Left ventricle myocardium superior (tissue), 1 donor: ENCODE data around the gene PDS5A. TPM values are rescaled to one million over a fixed set of nuclear protein-coding genes. Genes with fewer than 3 reads are reported as not detected.
"Not testable (repeated sequence)": the region's sequence is repeated elsewhere in the genome, so short reads cannot be mapped to it uniquely, and the experiment has no call there.

ENCODE experiments used
- ATAC-seq: fragments of 200-7000 bp; cut with Tn5 transposase; one replicate; pipeline ENCODE4 v1.9.1; 2020; ENCODE audit warnings: mild to moderate bottlenecking, moderate library complexity
- DNase-seq: peaks from one replicate; pipeline ENCODE4 v3.0.0-alpha.2; 2020
- intact Hi-C: fragments of 100-400 bp; cut with micrococcal nuclease; formaldehyde crosslinking; loops from one replicate; pipeline ENCODE4 v1.11.0; 2022
- total RNA-seq: library from RNA; stranded (reverse); fragmentation: NEBNext Ultra II Directional; extraction: Animal tissue kit (Norgen Biotek cat#: 25700); gene quantifications from one replicate; pipeline ENCODE4 v1.2.1, GENCODE V29; 2021
- donor health status: DM: no; HTN: yes; CAD: no; lungs with severe emphysema.

The PDS5A gene
- total RNA-seq, 1 donor from 2014 or later, result 34.8 TPM

DNA sequence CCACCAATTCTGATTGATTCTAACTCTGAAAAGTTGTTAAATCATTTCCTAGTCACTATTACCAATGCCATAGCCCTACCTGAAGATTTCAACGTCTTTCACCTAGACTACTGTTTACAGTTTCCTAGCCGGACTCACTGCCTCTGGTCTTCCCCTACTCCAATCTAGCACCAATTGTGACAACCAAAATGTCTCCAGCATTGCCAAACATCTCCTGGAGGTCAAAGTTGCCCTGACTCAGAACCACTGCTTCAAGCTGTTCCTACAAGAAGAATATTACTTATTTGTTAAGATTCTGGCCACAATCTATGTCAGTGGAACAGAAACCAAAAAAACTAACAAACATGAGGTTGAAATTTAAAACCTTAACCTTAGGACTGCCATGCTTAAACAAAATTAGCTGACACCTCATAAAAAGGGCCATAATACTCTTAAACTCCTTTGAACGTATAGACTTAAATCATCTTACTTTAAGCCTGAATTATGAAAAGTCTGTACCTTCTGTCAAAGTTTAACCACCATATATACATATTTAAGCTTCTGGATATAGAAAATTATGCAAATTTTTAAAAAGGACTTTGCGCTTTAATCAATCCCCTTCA, 2.1 kb downstream of the PDS5A start:
- no peak for ATAC-seq
- intact Hi-C loops, result loop anchor here (5.0 kb wide), 1 partner anchor 278 kb away; the partner anchor contains the start of gene UBE2K
- DNase-seq, result no peak

DNA sequence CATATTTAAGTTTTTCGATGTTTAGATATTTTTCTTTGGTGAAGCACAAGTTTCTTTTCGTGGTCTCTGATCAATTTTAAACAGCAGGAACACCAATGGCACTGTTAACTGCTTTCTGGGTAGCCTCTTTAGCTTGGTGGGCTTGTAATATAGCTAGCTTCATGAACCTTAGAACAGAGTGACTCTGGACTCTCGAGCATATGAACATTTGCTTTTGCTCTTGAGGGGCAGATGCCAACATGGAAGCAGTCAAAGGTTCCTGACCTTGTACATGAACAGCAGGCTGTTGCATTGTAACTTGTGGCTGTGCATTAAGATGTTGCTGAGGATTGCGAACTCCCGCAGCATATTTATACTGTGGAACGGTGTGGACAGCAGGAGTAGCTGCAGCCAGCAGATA, 4.7 kb downstream of the PDS5A start:
- DNase-seq, intact Hi-C loops, ATAC-seq: not testable (repeated sequence)

DNA sequence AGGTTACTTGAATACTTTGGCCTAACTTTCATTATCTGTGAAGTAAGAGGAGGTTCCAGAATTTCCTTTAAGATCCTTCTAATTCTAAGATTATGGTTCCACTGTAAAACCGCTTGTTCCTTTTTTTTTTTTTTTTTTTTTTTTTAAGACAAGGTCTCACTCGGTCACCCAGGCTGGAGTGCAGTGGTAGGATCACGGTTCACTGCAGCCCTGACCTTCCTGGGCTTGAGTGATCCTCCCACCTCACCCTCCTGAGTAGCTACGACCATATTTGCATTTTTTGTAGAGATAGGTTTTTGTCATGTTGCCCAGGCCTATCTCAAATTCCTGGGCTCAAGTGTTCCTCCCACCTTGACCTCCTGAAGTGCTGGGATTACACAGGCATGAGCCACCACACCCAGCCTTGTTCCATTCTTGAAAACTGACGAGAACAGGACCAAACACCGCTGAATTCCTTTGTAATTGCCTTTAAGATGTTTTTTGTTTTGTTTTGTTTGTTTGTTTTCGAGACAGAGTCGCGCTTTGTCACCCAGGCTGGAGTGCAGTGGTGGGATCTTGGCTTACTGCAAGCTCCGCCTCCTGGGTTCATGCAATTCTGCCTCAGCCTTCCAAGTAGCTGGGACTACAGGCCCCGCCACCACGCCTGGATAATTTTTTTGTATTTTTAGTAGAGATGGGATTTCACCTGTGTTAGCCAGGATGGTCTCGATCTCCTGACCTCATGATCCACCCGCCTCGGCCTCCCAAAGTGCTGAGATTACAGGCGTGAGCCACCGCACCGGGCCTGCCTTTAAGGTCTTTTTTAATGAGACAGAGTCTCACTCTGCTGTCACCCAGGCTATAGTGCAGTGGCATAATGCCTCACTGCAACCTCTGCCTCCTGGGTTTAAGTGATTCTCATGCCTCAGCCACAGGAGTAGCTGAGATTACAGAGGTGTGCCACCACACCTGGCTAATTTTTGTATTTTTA, 6.8 kb downstream of the PDS5A start:
- ATAC-seq (peak; percentile 53), DNase-seq (no peak)
- intact Hi-C loops, result no loop called here

DNA sequence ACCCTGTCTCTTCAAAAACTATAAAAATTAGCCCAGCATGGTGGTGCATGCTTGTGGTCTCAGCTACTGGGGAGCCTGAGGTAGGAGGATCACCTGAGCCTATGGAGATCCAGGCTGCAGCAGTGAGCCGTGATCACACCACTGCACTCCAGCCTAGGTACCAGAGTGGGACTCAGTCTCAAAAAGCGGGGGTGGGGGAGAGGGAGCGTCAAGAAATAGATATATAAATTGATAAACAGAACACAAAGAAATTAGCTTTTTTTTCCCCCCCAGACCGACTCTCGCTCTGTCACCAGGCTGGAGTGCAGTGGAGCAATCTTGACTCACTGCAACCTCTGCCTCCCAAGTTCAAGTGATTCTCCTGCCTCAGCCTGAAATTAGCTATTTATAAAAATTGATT, 14.1 kb downstream of the PDS5A start:
- intact Hi-C loops, result no loop called here
- DNase-seq, result no peak

DNA sequence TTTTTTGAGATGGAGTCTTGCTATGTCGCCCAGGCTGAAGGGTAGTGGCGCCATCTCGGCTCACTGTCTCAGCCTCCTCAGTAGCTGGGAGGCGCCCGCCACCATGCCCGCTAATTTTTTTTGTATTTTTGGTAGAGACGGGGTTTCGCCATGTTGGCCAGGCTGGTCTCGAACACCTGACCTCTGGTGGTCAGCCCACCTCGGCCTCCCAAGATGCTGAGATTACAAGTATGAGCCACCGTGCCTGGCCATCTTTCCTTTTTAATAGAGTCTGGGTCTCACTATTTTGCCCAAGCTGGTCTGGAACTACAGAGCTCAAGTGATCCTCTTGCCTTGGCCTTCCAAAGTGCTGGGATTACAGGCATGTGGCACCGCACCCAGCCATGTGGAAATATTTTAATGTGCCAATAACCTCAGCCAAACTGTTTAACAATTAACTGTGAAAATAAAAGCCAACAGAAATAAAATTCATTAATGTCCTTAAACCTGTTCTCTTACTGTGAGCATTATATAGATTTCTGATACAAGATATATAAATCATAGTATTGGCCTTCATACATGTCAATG, 16.3 kb downstream of the PDS5A start:
- intact Hi-C loops, result no loop called here
- DNase-seq (no peak), ATAC-seq (no peak)

More for the DNA sequence above, 14.1 kb downstream of the PDS5A start:
- ATAC-seq, result no peak

DNA sequence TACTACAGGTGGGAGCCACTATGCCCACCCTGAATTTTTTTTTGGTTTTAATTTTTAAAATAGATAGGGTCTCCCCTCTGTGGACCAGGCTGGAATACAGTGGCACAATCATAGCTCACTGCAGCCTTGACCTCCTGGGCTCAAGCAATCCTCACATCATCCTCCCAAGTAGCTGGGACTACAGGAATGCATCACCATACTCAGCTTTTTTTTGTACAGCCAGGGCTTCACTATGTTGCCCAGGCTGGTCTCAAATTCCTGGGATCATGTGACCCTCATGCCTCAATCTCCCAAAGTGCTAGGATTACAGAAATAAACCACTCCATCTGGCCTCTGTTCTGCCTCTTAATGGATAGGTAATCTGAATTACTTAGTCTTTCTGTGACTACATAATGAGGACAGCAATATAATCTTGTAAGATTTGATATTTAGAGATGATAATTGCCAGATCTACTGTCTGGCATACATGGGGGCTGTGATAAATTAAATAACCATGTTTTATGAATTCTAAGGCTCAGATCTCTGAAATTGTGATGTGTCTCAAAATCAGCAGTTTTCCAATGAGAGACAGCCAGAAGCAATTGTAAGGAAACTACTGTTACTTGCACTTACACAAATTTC, 26.7 kb downstream of the PDS5A start:
- intact Hi-C loops, result no loop called here
- no peak for ATAC-seq
- no peak for DNase-seq

DNA sequence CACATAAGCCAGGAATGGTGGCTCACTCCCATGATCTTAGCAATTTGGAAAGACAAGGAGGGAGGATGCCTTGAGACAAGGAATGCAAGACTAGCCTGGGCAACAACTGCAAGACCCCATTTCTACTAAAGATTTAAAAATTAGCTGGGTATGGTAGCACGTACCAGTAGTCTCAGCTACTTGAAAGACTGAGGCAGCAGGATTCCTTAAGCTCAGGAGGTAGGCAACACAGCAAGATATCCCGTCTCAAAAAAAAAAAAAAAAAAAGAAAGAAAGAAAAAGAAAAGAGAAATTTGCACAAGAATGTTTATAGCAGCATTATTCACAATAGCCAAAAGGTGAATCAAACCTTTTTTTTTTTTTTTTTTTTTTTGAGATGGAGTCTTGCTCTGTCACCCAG, 29.7 kb downstream of the PDS5A start:
- DNase-seq, result no peak
- intact Hi-C loops, result no loop called here
- ATAC-seq, result no peak

DNA sequence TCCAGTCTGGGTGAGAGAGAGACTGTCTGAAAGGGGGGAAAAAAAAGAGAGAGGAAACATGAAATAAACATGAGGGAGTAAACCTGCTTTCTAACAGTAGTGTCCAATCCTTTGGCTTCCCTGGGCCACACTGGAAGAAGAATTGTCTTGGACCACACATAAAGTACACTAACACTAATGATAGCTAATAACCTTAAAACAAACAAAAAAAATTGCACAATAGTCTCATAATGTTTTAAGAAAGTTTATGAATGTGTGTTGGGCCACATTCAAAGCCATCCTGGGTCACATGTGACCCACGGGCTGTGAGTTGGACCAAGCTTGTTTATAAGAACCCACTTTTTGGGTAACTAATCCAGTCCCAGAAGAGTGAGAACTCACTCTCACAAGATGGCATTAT, 30.3 kb downstream of the PDS5A start:
- DNase-seq (no peak), ATAC-seq (no peak)
- intact Hi-C loops, result no loop called here

DNA sequence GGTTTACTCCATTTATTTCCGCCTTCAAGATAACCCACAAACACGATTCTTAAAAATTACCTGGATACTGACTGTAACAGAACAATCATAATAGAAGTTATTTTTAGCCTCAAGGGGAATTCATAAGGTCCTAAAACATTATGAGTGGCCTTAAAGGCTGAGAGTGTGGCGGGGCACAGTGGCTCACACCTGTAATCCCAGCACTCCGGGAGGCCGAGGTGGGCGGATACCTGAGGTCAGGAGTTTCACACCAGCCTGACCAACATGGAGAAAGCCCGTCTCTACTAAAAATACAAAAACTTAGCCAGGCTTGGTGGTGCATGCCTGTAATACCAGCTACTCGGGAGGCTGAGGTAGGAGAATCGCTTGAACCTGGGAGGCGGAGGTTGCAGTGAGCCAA, 33.5 kb downstream of the PDS5A start:
- DNase-seq, intact Hi-C loops, ATAC-seq: not testable (repeated sequence)

DNA sequence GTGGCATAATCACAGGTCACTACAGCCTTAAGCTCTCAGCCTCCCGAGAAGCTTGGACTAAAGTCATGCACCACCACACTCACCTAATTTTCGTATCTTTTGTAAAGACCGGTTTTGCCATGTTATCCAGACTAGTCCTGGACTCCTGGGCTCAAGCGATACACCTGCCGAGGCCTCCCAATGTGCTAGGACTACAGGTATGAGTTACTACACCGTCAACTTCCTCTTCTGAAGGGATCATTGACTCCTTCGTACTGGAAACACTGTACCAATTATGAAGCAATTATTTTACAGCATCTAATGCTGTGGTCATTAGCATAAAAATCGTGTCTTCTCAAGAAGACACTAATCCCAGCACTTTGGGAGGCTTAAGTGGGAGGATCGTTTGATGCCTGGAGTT, 35.2 kb downstream of the PDS5A start:
- ATAC-seq, result no peak
- intact Hi-C loops, result no loop called here
- no peak for DNase-seq

DNA sequence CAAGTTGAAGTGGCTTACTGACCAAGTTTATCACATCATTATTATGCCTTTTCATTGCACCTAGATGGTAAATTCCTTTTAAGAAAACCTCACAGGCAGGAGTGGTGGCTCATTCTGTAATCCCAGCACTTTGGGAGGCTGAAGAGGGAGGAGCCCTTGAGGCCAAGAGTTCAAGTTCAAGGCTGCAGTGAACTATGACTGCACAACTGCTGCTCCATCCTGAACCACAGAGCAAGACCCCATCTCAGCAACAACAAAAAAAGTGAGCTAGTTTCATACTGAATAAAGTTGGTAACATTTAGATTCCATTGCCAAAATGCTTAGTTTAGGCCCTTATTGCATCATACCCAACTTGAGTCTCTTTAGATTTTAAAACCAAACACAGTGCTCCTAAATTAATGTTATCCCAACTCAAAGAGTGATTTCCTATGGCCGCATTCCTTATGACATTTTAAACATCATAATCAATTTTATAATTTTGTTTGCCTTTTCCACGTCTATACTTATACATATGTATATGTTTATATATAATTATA, 36.0 kb downstream of the PDS5A start:
- DNase-seq (no peak), ATAC-seq (no peak)
- intact Hi-C loops, result no loop called here

DNA sequence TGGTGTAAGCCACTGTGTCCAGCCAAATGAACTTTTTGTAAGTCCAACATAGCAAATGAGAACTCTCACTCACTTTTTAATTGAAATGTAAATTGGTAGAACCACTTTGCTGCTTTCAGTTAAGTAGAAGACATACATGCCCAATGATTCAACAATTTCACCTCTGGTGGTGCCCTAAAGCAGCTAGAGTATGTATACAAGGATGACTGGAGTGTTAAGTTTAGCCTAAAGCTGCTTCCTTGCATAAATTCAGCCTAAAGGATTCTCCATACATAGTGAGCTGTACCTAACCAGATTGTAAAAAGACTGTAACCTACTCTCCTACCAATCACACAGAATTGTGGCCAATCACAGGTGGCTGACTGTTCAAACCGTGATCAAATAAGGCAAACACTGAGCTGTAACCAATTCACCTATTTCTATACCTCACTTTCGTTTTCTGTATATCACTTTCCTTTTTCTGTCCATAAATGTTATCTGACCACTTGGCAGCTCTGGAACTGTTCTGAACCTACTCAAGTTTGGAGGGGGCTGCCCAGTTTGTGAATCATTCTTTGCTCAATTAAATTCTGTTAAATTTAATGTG, 39.9 kb downstream of the PDS5A start:
- intact Hi-C loops, result no loop called here
- DNase-seq, result no peak
- ATAC-seq, result no peak

DNA sequence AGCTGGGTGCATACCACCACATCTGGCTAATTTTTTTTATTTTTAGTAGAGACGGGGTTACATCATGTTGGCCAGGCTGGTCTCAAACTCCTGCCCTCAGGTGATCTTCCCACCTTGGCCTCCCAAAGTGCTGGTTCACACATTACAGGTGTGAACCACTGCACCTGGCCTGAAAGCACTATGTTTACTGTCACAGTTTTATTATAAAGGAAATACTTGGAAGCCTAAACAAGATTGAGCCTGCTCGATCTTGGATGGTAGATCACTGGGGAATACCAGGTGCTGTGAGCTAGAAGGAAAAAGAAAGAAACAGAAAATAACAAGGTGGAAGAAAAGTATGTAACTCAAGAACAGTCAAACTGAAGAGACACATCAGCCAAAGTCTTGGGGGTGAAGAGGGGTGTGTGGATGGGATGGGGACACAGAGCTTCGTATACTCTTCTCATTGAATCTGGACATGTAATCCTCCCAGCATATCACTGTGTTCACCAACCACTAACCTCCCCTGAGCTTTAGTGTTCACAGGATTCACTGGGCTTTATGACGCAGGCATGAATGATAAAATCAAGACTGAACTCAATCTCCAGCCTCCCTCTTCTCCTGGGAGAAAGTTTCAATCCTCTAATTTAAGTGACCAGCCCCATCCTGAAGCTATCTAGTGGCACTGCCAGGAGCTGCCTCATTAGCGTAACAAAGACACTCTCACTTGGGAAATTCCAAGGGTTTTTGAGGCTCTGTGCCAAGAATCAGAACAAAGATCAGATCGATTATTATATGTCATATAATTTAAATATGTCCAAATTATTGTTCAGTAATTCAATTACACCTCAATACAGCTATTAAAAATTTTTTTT, 40.9 kb downstream of the PDS5A start:
- intact Hi-C loops, result no loop called here
- DNase-seq (no peak), ATAC-seq (no peak)

DNA sequence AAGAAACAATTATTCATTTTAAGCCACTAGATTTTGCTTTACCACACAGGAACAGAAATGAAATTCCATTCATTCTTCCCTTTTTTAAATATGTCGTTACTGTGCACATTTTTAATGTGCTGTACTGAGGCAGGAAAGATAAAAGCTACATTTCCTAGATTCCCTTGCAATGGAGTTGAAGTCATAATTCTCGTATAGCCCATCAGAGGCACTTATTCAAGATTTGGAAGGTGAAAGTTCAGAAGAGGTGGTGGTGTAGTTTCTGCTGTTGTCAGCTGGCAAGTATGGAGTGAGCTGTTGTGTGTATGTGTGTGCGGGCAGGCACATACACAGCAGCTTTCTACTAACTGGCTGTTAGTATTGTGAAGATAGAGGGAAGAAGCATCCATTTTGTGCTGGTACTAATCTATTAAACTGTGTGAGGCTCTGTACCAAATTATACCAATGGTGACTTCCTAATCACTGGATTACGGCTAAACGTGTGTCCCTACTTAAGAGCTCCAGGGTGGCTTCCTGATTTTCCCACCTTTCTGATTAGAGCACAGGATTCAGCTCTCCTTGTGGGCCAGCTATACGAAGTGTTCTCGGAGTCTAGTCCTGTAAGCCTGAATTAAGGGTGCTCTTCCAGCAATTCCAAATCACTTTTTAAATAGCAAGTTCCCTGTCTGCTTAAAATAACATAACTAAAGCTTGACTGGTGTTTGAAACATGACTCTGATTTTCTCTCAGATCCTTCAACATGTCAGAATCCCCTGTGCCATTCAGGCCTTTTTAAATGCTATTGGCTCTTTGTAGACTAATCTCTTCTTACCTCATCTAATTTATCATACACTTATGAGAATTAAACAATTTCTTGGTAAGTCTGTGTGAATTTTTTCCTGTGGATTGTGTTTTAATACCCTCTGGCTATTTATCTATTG, 43.8 kb downstream of the PDS5A start:
- DNase-seq (no peak), ATAC-seq (peak; percentile 43)
- intact Hi-C loops, result no loop called here

DNA sequence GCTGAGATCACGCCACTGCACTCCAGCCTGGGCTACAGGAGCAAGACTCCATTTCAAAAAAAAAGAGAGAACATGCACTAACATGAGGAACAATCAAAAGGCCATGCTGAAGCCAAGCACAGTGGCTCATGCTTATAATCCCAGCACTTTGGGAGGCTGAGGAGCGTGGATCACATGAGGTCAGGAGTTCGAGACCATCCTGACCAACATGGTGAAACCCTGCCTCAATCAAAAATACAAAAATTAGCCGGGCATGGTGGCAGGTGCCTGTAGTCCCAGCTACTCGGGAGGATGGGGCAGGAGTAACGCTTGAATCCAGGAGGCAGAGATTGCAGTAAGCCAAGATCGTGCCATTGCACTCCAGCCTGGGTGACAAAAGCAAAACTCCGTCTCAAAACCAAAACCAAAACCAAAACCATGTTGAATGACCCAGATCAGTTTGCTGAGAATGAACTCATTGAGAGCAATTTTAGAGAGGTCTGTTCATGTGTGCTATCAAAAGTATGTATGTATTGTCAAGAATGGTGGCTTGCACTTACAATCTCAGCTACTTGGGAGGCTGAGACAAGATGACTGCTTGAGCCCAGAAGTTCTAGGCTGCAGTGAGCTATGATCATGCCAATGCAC, 44.8 kb downstream of the PDS5A start:
- DNase-seq (no peak), ATAC-seq (no peak)
- intact Hi-C loops, result no loop called here

DNA sequence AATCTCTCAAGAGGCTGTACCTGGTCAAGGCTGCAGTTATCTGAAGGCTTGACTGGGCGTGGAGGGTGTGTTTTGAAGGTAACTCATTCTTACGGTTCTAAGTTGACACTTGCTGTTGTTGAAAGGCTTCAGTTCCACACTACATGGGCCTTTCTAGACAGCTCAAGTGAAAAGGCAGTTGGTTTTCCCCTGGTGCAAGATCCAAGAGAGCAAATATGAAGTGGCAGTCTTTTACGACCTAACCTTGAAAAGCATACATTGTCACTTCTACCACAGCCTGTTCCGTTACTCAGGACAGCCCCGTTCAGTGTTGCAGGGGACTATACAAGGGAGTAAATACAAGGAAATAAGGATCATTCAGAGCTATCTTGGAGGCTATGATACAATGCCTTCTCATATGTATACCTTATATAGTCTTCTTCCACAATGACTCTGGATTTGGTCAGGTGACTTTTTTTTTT, 46.2 kb downstream of the PDS5A start:
- ATAC-seq, result no peak
- DNase-seq, result no peak
- intact Hi-C loops, result no loop called here

DNA sequence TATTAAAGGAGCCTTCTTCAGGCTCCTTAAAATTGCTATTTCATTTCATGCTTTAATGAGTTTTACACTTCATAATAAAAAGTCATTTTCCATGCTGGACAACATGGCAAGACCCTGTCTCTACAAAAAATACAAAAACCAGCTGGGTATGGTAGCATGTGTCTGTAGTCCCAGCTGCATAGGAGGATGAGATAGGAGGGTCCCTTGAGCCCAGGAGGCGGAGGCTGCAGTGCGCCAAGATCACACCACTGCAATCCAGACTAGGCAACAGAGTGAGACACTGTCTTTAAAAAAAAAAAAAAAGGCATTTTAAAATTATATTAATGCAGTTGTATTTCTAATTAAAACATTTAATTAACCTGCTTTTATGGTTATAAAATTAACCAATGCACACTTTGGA, 49.2 kb downstream of the PDS5A start:
- intact Hi-C loops, result no loop called here
- DNase-seq, result peak; percentile 42

More for the DNA sequence above, 49.2 kb downstream of the PDS5A start:
- peak; percentile 66 for ATAC-seq
